HS-5 (cell line): ENCODE data around the gene POLR3K.

Source experiments
- DNase-seq: peaks from one replicate; pipeline ENCODE4 v3.0.0-alpha.2; 2012; ENCODE audit warnings: low read depth

POLR3K gene

GRCh38 chr16:53346-54236, at the start of gene POLR3K, which contains the start of gene SNRNP25:
Gene POLR3K (minus strand): TSS chr16:53608. CDS start chr16:53586, 22 bp downstream.
Gene SNRNP25 (plus strand): TSS chr16:53828. CDS start chr16:54017, 189 bp downstream.
- DNase-seq, result no peak

GRCh38 chr16:102060-102855, 48.9 kb upstream of the POLR3K start:
- DNase-seq, result no peak

- DNase-seq, result no peak
These were observed 48.2 kb upstream of the POLR3K start for GRCh38 chr16:101586-101985.

- no peak for DNase-seq
These were observed 47.6 kb upstream of the POLR3K start for GRCh38 chr16:100989-101388.

GRCh38 chr16:97822-98221, 44.4 kb upstream of the POLR3K start:
- DNase-seq, result no peak

- no peak for DNase-seq
These were observed 43.5 kb upstream of the POLR3K start for GRCh38 chr16:96935-97381.

- no peak for DNase-seq
These were observed 41.5 kb upstream of the POLR3K start for GRCh38 chr16:94918-95265.

GRCh38 chr16:92431-93339, 39.3 kb upstream of the POLR3K start:
- DNase-seq, result no peak

GRCh38 chr16:91484-91883, 38.1 kb upstream of the POLR3K start:
- DNase-seq, result no peak

- DNase-seq, result no peak
These were observed 36.2 kb upstream of the POLR3K start for GRCh38 chr16:89391-90302.

GRCh38 chr16:88613-89012, 35.2 kb upstream of the POLR3K start:
- DNase-seq, result no peak

GRCh38 chr16:86483-86952, 33.1 kb upstream of the POLR3K start:
- no peak for DNase-seq

- DNase-seq, result no peak
These were observed 32.5 kb upstream of the POLR3K start for GRCh38 chr16:85865-86264.

GRCh38 chr16:85407-85782, 32.0 kb upstream of the POLR3K start:
- no peak for DNase-seq

- peak; percentile 73 for DNase-seq
These were observed 31.5 kb upstream of the POLR3K start for GRCh38 chr16:84718-85406.

- no peak for DNase-seq
These were observed 30.6 kb upstream of the POLR3K start for GRCh38 chr16:83781-84615.

GRCh38 chr16:83060-83603, 29.7 kb upstream of the POLR3K start:
- no peak for DNase-seq

GRCh38 chr16:79151-80054, 26.0 kb upstream of the POLR3K start:
- no peak for DNase-seq
